Inferior parietal cortex (tissue), 1 donor: ENCODE results near the gene CMSS1.
"Not testable (repeated sequence)": the region's sequence is repeated elsewhere in the genome, so short reads cannot be mapped to it uniquely, and the experiment has no call there.

Experiments used
- DNase-seq: peaks from one replicate; pipeline ENCODE4 v3.0.0-alpha.2; 2016; ENCODE audit errors: extremely low spot score

Gene CMSS1

GRCh38 chr3:100023595-100023994, 205.9 kb downstream of the CMSS1 start:
- DNase-seq = no peak

DNA sequence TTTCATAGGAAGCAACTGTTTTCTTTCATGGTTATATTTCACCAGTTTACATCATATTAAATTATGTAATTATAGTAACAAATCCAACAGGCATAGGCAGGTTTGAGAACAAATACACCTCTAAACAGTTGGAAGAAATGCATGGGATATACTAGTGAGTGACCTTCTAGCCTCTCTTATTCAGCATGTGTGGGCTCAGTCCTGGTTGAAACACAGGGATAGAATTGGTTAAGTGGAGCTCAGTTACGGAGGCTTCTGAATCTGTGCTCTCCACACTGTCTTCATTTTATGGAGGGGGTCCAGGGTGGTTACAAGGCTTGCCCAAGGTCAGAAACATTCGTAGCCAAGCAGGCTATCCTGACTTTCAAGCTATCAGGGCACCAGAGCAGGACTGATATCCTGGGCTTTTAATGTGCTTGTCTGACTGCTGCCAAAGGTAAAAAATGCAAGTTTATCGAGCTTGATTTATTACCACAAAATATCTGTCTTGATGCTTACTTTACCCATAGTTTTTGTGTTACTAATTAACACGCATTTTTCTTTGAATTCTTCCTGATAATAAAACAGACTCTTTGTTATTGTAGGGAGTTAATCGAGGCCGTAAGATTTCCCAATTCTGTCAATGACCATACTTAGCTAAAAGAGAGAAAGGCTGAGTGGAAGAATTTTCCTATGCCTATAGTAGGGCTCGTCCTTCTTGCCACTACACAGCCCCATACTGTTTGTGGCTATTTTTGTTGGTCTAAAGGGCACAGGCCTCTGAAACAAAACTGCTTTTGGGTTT, 207.1 kb downstream of the CMSS1 start:
- no peak for DNase-seq

DNA sequence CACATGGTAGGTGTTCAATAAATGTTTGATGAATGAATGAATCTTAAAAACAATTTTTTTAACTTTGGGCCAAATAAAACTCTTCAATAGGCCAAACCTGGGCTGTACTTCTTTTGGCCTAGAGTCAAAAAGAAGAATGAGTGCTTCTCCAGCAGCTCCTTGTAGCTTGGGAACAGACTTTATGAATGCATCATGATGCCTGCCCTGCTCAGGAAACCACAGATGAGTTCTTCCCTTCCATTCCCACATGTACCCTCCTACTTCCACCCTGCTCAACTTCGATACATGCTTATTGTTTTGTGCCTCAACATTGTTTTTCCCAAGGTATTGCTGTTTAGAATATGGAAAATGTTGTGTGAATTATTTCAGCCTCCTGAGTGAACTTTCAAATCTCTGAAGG, 209.7 kb downstream of the CMSS1 start:
- DNase-seq = no peak

DNA sequence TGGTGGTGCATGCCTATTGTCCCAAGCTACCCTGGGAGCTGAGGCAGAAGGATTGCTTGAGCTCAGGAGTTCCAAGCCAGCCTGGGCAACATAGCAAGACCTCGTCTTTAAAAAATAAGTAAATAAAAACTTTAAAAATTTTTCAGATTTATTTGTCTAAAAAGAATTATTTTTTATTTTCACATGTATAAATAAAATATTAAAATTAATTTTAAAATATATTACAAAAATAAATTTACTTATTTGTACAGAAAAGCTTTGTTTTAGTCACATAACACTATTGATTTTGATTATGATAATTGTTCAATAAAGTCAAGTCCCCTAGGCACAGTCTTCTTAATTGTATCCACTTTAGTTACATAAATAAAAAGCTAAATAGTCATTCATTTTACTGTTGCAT, 211.4 kb downstream of the CMSS1 start:
- no peak for DNase-seq

GRCh38 chr3:100029689-100030088, 212.0 kb downstream of the CMSS1 start:
- no peak for DNase-seq

GRCh38 chr3:100030346-100030745, 212.7 kb downstream of the CMSS1 start:
- no peak for DNase-seq

DNA sequence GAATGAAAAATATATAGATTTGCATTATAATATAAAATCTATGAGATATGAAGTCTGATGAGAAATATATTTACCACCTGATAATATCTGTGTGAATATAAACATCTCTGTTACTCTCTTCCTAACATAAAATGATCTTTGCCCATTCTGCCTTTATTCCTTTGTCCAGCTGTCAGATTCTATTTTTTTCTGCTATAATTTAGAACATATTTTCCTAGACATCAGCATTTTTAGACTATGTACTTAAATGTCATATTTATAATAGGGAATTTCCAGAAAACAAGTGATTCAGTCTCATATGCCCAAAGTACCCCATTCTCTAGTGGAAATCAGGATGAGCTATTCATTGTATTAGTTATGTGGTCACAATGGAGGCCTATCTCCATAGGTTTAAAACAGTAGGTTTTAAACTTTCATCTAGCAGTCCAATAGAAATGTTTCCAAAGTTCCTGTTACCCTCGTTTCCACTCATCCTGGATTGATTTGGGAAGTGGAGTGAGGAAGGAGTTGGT, 213.3 kb downstream of the CMSS1 start:
- DNase-seq = no peak

DNA sequence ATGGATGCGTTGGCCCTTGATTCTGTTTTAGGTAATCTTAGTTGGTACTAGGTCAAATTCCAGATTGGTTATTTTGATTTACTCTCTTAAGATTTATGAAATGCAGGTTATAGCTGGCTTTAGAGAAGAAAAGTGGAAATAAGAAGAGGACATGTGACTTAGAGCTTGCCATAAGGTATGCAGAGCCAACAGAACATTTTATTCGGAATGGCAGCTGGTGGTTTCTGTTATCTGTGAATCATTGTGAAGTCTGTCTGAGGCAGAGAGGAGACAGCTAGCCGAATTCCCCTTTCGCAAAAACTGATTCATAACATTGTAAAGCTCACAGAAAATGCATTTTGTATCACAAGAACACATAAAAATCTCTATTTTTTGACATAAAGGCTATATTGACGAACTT, 214.6 kb downstream of the CMSS1 start:
- DNase-seq = peak; percentile 50

GRCh38 chr3:100033184-100033583, 215.5 kb downstream of the CMSS1 start:
- DNase-seq = no peak

DNA sequence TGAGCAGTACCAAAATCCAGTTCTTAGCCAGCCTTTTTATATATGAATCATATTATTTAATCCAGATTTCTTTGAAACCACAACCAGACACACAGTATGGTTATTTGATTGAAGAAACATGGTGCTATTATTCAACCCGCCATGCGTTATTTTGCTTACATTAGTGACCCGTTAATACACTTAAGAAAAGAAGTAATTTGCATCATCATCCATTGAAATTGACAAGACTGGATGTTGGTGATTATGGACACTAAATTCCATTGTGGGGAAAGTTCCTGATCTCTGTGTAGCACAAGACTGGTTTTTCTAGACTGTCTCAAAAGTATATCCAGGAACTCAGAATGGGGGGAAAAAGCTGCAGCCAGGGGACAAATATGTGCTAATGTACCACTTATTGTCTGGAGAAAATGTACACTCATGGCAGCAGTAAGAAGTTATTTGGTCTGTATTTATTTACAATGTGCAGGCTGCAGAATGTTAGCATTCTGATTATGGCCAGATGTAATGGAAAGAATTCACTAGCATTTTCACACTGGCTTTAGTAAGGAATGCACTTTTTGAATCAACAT, 216.3 kb downstream of the CMSS1 start:
- DNase-seq = no peak

DNA sequence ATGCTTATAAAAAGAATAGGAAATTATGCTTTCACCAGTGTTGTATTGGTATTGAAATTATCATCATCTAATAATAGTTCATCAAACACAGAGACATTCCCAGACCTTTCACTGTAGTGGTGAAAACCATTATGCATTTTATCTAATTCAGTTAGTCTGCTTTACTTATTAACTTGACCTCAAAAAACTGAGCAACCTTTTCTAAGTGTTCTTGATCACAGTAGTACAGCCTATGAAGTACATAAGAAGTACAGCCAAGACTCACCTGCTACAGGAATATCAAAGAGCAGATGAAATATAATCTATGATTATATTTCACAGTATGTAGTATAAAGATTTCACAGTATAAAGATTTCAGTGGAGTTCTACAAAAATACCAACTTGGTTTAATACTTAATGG, 221.4 kb downstream of the CMSS1 start:
- DNase-seq = no peak

DNA sequence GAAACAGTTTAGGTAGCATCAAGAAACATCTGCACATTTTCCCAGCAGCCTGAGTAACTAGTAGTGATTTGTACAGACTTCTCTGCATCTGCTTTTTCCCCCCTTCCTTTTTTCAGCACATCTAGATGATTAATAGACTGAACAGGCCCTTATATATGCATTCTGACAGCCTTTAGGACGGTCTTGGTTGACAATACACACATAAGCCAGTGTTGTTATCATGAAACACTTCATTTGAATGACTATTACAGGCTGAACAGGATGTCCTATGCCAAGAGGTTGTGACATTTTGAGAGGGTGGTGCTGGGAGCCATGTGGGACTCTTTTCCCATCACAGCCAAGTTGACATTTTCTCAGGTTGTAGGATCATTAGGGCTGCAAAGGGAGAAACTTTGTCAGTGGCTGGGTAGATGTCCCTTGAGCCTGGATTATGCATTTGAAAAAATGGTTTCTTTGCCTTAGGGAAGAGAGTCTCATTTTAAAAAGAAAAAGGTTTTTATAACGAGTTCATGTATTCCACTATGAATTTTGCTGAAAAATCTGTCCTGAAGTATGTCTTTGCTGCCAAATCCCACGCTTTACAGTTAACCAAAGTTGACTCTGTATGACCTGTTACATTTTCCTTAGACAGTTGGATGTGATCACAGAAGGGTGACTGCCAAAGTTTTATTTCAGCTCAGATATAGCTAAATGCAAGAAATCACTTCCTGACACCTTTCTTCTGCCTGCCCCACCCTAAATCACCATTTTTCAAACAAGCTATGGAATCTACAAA, 223.0 kb downstream of the CMSS1 start:
- DNase-seq = no peak

GRCh38 chr3:100041328-100041749, 223.7 kb downstream of the CMSS1 start:
- DNase-seq = no peak

- DNase-seq = no peak
Observed at GRCh38 chr3:100042166-100042981, 224.7 kb downstream of the CMSS1 start.

DNA sequence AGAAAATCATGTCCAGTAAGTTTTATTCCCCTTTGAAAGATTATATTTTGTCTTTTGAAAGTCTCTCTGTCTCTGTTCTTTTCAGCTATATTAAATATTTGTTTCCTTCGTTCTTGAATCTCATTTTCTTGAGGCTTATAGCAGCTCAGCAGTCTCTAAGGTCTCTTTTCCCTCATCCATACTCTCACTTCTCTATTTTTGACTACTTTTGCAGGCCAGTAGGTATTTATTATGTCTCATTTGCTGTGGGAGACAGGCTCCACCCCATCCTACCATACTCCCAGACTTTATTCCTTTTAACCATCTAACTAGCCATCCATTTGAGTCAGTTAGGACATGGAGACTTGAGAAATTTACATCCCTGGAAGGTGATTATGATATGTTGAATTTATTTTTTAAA, 225.6 kb downstream of the CMSS1 start:
- DNase-seq = no peak

- DNase-seq = no peak
Observed at GRCh38 chr3:100044369-100044768, 226.7 kb downstream of the CMSS1 start.

- DNase-seq = no peak
Observed at GRCh38 chr3:100045696-100046095, 228.0 kb downstream of the CMSS1 start.

DNA sequence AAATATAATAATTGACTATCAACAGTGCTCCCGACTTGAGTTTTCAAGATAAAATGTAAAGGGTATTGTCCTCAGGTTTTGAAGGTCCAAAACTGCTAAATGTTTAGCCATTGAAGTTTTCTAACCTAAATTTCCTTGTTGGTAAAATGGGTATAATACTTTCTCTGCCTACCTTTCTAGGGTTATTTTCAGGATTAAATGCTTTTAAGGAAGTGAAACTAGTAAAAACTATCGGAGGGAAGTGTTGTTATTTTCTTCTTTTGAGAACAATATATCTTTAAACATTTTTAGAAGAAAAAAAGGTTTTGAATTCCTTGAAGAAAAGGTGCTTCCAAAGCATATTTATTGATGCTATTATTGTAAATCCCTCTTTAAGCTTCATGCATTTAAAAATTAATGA, 229.3 kb downstream of the CMSS1 start:
- no peak for DNase-seq

DNA sequence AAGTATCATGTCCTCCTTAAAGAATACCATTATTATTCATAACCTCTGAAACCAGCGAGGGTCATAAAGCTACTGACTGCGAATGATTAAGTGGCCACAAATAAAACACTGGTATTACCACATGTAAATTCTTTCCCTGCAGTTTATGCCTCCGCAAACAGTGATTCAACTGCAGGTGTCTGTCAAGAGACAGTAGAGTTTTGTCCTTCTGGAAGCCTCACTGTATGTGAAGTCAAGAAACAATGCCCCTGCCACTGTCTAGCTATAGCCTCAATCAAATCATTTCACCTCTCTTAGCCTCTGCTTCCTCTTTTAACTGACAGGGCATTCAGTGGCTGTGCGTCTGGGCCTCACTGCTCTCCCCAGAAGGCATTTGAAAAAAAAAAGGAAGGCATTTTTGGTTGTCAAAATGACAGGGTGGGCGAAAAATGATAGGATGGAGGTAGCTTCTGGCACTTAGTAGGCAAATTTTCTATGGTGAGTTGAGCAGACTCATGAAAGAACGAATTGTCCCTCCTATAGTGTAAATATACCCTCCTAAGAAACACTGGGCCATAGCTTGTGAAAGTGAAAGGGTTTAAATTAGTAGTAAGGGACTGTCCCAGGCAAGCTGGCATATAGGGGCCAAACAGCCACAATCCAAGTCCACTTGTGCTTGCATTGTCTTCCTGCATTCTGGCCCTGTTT, 229.9 kb downstream of the CMSS1 start:
- DNase-seq = no peak

- no peak for DNase-seq
Observed at GRCh38 chr3:100048248-100048647, 230.6 kb downstream of the CMSS1 start.

GRCh38 chr3:100051513-100051912, 233.9 kb downstream of the CMSS1 start:
- not testable (repeated sequence) for DNase-seq
